H1 (cell line): ENCODE data around the gene ZNF771.

Experiments
- ATF3 ChIP-seq: IDR thresholded peaks from 2 replicates; pipeline ENCODE4 v1.6.1; 2011; ENCODE audit warnings: low read depth, mild to moderate bottlenecking, low read length; ENCODE audit not compliant: insufficient read depth
- CHD2 ChIP-seq: IDR thresholded peaks from 2 replicates; pipeline ENCODE4 v1.6.1; 2012; ENCODE audit warnings: low read length, improper control_type of control experiment
- CREB1 ChIP-seq: IDR thresholded peaks from 2 replicates; pipeline ENCODE4 v1.6.1; 2012; ENCODE audit warnings: inconsistent platforms
- CTCF ChIP-seq, 3 experiments: IDR thresholded peaks; 1 replicate in 2 of 3; 2 replicates in 1 of 3; pipeline versions ENCODE4 v1.5.1 to v1.6.1; 2011; ENCODE audit warnings: low read length in 3 of 3, mild to moderate bottlenecking in 3 of 3, inconsistent platforms in 2 of 3, low read depth in 1 of 3, moderate library complexity in 1 of 3; ENCODE audit not compliant: insufficient read depth in 1 of 3; ENCODE audit errors: control extremely low read depth in 1 of 3
- MAFK ChIP-seq: IDR thresholded peaks from 2 replicates; pipeline ENCODE4 v1.6.1; 2012; ENCODE audit warnings: low read depth, mild to moderate bottlenecking, improper control_type of control experiment, low read length
- POLR2A ChIP-seq, 2 experiments: IDR thresholded peaks; 1 replicate in 1 of 2; 2 replicates in 1 of 2; pipeline ENCODE4 v1.6.1; 2011; ENCODE audit warnings: low read depth in 2 of 2, low read length in 2 of 2, mild to moderate bottlenecking in 2 of 2; ENCODE audit errors: control extremely low read depth in 1 of 2
- POLR2AphosphoS5 ChIP-seq: IDR thresholded peaks from 2 replicates; pipeline ENCODE4 v1.6.1; 2011; ENCODE audit warnings: low read depth, low read length
- POU5F1 ChIP-seq: IDR thresholded peaks from 2 replicates; pipeline ENCODE4 v1.6.1; 2011; ENCODE audit warnings: low read depth, mild to moderate bottlenecking, low read length, moderate library complexity
- RAD21 ChIP-seq, 2 experiments: IDR thresholded peaks in 1 of 2; conservative IDR thresholded peaks in 1 of 2; 2 replicates each; pipeline ENCODE4 v1.6.1; 2011; ENCODE audit warnings: low read depth in 2 of 2, low read length in 2 of 2, improper control_type of control experiment in 1 of 2, inconsistent platforms in 1 of 2, mild to moderate bottlenecking in 1 of 2, moderate library complexity in 1 of 2
- RFX5 ChIP-seq: IDR thresholded peaks from 2 replicates; pipeline ENCODE4 v1.6.1; 2011; ENCODE audit warnings: low read depth, low read length, improper control_type of control experiment, borderline replicate concordance
- SIN3A ChIP-seq, 2 experiments: IDR thresholded peaks in 1 of 2; conservative IDR thresholded peaks in 1 of 2; 2 replicates each; pipeline ENCODE4 v1.6.1; 2011 to 2012; ENCODE audit warnings: low read length in 2 of 2, improper control_type of control experiment in 1 of 2, low read depth in 1 of 2, mild to moderate bottlenecking in 1 of 2
- USF2 ChIP-seq: IDR thresholded peaks from 2 replicates; pipeline ENCODE4 v1.6.1; 2011; ENCODE audit warnings: low read length, improper control_type of control experiment
- ZNF274 ChIP-seq: IDR thresholded peaks from 2 replicates; pipeline ENCODE4 v1.7.0; 2012; ENCODE audit warnings: low read length, borderline replicate concordance; ENCODE audit errors: extremely low read depth

GRCh38 chr16:30407804-30408534, 563 bp downstream of the ZNF771 start:
- TF ChIP-seq CTCF (IDR thresholded peaks at IDR 0.05; ENCODE audit: control extremely low read depth in 1 of 3, insufficient read depth in 1 of 3, low read depth in 1 of 3, low read length in 3 of 3) (no peak), CREB1 (no peak), ATF3 (no peak), SIN3A (conservative IDR thresholded peaks at IDR 0.05 in 1 of 2, IDR thresholded peaks at IDR 0.05 in 1 of 2; ENCODE audit: low read depth in 1 of 2, low read length in 2 of 2) (no peak), ZNF274 (no peak), RFX5 (no peak), CHD2 (no peak), USF2 (no peak), POLR2A (IDR thresholded peaks at IDR 0.05; ENCODE audit: control extremely low read depth in 1 of 2, low read depth in 2 of 2, low read length in 2 of 2) (no peak), POLR2AphosphoS5 (no peak), RAD21 (IDR thresholded peaks at IDR 0.05 in 1 of 2, conservative IDR thresholded peaks at IDR 0.05 in 1 of 2; ENCODE audit: low read depth in 2 of 2, low read length in 2 of 2) (no peak), MAFK (no peak), POU5F1 (no peak)
